Thyroid gland (tissue), 4 donors: ENCODE data around the gene C5orf22.

Experiments used
- POLR2A ChIP-seq, 2 donors: fragments of 450-650 bp; IDR thresholded peaks; one replicate each; pipeline ENCODE4 v1.6.1; 2017; ENCODE audit warnings: antibody characterized with exemption in 2 of 2, mild to moderate bottlenecking in 2 of 2, moderate library complexity in 1 of 2
- TF ChIP-seq, protein P1 (sequence below), 6 experiments: fragments of 200-600 bp in 3 of 6; fragments of 450-650 bp in 3 of 6; sonication (generic) in 3 of 6; IDR thresholded peaks; one replicate each; pipeline ENCODE4 v1.5.1; 2016 to 2019; ENCODE audit warnings: antibody characterized with exemption in 6 of 6, mild to moderate bottlenecking in 2 of 6, inconsistent platforms in 1 of 6, moderate library complexity in 1 of 6

DNA sequence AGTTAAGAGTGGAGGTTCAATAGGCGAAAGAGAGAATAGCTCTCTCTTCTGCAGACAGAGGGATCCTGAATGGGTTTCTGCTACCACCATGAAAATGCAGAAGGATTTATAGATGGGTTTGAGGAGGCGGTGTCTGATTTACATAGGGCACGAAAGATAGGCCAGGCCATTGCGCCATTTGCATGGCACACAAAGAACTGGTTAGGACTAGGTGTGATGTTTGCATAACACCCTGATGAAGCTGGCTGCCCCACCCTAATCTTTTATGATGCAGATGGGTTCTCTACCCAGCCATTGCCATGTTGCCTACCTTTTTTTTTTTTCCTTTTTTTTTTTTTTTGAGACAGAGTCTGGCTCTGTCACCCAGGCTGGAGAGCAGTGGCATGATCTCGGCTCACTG is 55.4 kb downstream of the C5orf22 start:
- TF ChIP-seq, protein P1, sequence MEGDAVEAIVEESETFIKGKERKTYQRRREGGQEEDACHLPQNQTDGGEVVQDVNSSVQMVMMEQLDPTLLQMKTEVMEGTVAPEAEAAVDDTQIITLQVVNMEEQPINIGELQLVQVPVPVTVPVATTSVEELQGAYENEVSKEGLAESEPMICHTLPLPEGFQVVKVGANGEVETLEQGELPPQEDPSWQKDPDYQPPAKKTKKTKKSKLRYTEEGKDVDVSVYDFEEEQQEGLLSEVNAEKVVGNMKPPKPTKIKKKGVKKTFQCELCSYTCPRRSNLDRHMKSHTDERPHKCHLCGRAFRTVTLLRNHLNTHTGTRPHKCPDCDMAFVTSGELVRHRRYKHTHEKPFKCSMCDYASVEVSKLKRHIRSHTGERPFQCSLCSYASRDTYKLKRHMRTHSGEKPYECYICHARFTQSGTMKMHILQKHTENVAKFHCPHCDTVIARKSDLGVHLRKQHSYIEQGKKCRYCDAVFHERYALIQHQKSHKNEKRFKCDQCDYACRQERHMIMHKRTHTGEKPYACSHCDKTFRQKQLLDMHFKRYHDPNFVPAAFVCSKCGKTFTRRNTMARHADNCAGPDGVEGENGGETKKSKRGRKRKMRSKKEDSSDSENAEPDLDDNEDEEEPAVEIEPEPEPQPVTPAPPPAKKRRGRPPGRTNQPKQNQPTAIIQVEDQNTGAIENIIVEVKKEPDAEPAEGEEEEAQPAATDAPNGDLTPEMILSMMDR (IDR thresholded peaks at IDR 0.05): no peak
- no peak for TF ChIP-seq POLR2A (IDR thresholded peaks at IDR 0.05)
